Measurements from ENCODE around the gene ELL. TPM values are rescaled to one million over a fixed set of nuclear protein-coding genes. Genes with fewer than 3 reads are reported as not detected.

The ELL gene
- total RNA-seq, 2 donors from 2014 or later: 19.5 to 20.7 TPM

DNA sequence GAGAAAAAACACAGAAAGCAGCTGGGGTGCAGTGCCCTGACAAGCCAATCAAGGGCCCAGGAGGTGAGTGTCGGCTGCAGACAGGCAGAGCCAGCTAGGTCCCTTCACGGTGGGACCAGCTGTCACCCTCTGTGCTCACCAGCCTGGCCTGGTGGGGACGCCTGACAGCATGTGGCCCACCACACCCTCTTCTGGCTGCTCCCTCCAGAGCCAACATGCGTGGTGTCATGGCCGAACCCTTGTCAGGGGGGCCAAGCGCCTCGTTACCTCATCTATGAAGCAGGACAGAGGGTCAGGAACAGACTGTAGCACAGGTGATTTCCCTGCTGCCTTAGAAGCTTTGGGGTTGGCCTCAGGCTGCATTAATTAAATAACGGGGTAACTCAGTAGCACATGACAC, 43.9 kb downstream of the ELL start:
- intact Hi-C loops (cut with DNase I): loop anchor here in 1 of 2 donors (10.0 kb wide), 1 partner anchor 87 kb away; no protein-coding TSS in a partner anchor
- no peak for DNase-seq (ENCODE audit: low spot score)

DNA sequence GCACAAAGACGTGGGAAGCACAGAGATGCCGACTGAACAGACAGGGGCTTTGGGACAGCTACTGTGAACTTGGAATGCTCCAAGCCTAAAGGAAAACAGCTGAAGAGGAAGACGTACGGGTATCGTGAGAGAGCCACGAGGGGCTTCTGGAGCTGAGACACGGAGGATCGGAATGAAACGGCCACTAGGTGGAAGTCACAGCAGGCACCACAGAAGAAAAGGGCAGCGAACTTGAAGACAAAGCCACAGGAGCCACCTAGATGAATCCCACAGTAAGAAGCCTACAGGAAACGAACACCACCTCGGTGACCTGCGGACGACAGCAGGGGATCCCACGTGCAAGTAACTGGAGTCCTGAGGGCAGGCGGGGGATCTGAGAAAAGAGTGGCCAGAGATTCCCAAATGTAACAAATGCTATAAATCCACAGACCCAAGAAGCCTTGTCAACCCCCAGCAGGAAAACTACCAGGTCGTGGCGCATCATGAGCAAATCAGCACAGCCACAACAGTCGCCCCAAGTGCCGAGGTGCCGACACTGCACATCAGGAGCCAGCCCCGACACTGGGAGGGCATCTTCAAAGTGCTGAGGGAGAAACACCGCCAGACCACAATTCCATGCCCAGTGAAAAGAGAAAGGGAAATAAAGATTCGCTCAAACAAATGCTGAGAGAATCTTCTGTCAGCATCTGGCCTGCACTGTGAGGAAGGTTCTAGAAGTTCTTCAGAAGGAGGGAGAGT, 44.7 kb downstream of the ELL start:
- intact Hi-C loops (cut with DNase I): loop anchor here in 1 of 2 donors (10.0 kb wide), 1 partner anchor 88 kb away; no protein-coding TSS in a partner anchor
- DNase-seq (ENCODE audit: low spot score): no peak

DNA sequence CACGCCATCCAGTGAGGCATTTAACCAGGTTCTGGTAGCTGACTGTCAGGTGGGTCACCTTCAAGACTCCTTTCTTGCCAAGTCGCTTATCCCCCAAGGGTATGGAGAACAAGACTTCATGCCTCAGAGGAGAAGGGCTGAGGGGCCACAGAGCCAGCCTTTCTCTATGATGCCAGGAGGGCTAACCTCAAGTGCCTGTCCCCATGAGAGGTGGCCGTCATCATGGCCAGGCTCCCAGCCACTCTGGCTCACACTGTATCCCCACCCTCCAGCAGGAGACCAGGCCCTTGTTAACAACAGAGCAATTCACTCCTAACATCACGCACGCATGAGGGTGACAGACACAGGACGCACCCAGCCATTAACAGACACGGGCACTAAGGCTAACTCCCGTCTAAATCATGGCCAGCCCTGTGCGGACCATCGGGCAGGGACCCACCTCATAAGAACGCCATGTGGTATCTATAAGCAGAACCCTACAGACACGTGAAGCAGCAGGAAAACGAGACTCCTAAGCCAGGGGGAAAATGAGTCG, 45.3 kb downstream of the ELL start:
- intact Hi-C loops (cut with DNase I): loop anchor here in 1 of 2 donors (10.0 kb wide), 1 partner anchor 88 kb away; no protein-coding TSS in a partner anchor

DNA sequence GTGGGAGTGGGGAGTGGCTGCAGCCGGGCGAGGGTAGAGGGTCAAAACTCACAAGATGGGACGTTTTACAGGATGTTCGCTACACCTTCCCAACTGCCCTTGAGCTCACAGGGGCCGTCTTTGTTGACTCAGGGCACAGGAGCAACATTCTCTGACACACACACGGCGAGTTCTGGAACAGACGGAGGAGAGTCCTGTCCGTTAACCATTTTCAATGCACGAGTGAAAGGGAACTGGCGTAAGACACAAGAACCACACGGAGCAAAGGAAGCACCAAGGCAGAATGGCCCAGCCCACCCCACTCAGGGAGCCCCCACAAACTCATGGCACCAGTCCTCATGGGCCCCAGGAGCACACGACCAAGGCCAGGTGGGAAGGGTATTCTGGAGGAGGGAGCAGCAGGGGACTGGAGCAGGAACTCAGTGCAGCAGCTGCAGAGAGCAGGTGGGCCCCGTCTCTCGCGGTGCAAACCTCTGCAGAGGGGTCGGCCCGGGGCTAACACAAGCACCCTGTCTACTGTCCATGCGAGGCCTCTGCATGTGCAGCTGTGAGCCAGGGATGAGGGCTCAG, 46.0 kb downstream of the ELL start:
- no peak for DNase-seq (ENCODE audit: low spot score)
- intact Hi-C loops (cut with DNase I): loop anchor here in 1 of 2 donors (10.0 kb wide), 1 partner anchor 89 kb away; no protein-coding TSS in a partner anchor

More for the DNA sequence above, 45.3 kb downstream of the ELL start:
- no peak for DNase-seq (ENCODE audit: low spot score)

DNA sequence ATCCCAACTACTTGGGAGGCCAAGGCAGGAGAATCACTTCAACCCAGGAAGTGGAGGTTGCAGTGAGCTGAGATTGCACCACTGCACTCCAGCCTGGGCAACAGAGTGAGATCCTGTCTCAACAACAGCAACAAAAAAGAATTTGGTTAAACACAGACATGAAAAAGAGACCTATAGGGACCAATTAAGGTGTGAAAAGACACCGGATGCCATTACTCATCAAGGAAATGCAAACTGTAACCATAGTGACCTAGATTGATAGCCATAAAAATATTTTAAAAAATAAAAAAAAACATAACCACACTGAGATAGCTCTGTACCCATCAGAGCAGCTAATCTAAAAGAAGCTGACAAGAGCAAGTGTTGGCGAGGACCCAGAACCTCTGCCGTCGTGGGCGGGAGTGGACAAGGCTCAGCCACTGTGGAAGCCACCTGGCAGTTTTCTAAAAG, 46.8 kb downstream of the ELL start:
- intact Hi-C loops (cut with DNase I): loop anchor here in 1 of 2 donors (10.0 kb wide), 1 partner anchor 90 kb away; no protein-coding TSS in a partner anchor
- DNase-seq (ENCODE audit: low spot score): no peak

DNA sequence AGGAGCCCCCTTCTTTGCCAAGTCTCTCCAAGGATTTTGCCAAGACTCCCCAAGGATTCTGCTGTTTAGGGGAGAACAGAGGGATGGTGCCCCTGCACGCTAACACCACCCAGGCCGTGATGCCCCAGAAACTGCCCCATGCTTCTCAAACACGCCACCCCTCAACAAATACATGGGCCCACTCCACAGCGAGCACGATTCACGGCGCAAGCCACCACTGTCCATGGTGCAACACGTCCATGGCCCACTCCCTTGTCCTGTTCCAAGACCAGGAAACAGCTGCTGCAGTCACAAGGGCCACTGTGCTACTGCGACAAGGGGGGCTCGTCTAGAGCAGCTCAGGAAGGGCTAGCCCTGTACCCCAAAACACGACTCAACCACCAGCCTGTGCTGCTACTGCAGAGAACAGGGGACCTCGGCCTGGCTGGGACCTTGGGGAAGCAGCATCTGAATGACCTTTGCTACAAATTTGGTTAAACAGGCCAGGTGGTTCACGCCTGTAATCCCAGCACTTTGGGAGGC, 47.4 kb downstream of the ELL start:
- no peak for DNase-seq (ENCODE audit: low spot score)
- intact Hi-C loops (cut with DNase I): loop anchor here (5.0 to 10.0 kb wide), 2 partner anchors 33 to 90 kb away; no protein-coding TSS in a partner anchor

DNA sequence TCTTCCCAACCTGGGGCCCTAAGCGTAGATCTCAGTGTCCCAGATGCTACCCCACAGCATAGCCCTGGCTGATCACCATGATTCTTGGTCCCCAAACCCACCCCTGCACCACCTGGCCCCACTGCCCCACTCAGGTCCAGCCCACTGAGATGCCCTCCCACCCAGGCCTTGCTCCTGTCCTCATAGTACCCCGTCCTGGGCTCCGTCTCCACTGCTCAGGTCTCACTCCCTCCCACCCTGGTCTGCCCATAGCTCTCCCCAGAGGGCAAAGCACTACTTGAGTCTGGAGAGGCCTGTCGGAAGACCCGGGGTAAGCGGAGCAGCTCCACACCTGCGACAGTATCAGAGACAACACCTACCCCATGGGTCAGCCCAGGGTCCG, 48.2 kb downstream of the ELL start:
- intact Hi-C loops (cut with DNase I): loop anchor here (5.0 to 10.0 kb wide), 2 partner anchors 34 to 91 kb away; no protein-coding TSS in a partner anchor
- no peak for DNase-seq (ENCODE audit: low spot score)

DNA sequence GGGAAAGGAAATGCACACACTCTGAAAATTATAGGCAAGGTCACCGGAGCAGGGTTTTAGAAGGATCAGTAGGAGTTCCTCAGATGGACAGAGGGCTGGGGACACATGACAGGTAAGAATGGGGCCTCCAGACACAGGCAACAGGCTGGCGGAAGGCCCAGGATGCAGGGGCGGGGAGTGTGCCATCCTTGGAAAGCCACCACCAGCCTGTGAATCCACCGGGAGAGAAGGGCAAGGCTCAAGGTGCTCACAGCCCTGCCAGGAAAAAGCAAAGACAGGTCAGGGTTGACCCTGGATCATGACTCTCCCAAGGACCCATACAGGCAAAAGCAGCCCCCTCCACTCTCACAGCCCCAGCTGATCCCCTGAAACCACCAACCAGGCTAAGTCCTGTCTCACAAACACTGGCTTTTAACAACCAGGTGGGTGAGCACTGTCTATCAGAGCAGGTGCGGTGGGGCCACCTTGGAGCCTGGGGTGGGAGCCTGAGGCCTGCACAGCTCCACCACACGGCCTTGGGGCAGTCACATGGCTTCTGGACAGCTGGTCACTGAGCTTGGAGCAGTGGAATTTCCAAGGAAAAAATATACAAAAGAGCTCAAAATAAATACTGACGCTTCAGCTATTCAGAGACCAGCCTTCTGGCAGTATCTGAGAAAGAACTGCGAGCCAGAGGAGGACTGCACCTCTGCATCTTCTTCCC, 48.7 kb downstream of the ELL start:
- intact Hi-C loops (cut with DNase I): loop anchor here (5.0 to 10.0 kb wide), 2 partner anchors 34 to 92 kb away; no protein-coding TSS in a partner anchor
- no peak for DNase-seq (ENCODE audit: low spot score)

DNA sequence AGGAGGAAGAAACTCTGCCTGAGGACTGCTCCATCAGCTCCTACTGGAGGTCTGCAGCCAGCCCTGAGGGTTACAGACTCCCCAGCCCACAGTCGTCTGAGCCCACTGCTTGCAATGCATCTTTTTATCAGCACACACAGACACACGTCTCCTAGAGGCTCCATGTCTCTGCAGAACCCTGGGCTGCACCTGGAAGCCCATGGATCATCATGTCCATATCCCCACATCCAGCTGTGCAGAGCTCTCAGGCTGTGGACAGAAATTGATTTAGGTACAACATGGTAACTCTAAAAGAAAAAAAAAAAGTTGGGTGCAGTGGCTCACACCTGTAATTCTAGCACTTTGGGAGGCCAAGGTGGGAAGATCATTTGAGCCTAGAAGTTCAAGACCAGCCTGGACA, 51.1 kb downstream of the ELL start:
- no peak for DNase-seq (ENCODE audit: low spot score)
- intact Hi-C loops (cut with DNase I): loop anchor here (1.0 to 10.0 kb wide), 3 partner anchors 37 to 94 kb away; no protein-coding TSS in a partner anchor

DNA sequence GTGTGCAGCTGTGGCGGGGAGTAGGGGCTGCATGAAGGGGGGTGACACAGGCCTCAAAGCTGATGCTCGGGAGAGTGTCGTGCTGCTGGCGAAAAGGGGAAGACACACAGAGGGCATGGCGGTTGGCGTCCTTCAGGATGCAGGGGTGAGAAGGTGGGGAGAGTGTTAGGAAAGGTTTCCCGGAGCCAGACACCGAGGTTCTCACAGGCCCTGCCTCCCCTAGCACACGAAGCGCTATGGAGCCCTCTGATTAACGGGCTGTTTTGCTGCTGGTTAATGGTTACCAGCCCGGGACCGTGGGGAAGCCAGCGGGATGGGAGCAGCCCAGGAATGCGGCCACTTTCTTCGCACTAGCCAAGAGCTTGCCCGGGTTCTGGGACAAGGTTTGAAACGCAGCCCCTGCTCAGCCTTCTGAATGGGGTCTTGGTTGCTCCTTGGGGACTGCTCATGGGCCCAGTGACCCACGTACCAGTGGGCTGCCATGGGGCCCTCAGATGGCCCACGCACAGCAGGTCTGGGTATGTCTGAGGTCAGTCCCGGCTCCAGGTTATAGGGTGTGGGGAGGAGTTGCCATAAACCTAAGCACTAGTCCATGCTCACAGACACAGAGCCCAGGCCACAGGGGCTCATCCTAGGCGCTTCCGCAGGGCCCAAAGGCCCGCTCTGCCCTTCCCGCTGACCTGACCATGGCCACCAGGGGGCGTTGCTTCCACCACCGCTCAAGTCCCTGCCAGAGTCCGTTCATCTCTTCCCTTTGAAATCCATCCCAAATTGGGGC, 52.6 kb downstream of the ELL start:
- intact Hi-C loops (cut with DNase I): loop anchor here in 1 of 2 donors (5.0 kb wide), 2 partner anchors 48 to 93 kb away; no protein-coding TSS in a partner anchor

DNA sequence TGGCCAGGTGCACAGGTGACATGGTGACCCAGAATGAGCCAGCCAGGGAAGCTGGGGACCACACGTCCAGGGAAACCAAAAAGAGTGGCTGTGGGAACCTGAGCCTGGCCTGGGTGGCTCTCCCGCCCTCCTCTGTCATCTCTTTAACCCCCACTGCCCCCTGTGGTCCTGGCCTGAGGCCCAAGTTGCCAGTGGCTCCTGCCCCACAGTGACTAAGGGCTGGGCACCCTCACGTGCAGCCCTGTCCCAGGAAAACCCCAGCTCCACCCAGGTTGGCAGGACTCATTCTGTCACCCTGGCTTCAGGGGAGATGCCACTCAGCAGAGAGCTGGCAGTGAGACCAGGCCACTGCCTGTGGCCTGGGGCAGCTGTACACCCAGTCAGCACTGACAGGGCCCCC, 53.4 kb downstream of the ELL start:
- no peak for DNase-seq (ENCODE audit: low spot score)

More for the DNA sequence above, 52.6 kb downstream of the ELL start:
- DNase-seq (ENCODE audit: low spot score): peak; percentile 92

DNA sequence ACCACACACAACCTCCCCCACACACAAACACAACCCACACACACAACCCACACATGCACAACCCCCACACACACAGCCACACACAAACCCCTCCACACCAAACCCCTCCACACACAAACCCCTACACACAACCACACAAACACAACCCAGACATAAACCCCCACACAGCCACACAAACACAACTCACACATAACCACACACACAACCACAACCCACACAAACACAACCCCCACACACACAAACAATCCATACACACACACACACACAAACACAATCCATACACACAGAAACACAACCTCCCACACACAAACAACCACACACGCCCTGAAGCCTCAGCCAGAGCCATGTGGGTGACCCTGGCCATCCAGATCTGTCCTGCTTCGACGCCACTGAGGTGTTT, 53.9 kb downstream of the ELL start:
- DNase-seq (ENCODE audit: low spot score): no peak
- intact Hi-C loops (cut with DNase I): loop anchor here in 1 of 2 donors (5.0 kb wide), 2 partner anchors 49 to 94 kb away; no protein-coding TSS in a partner anchor

More for the DNA sequence above, 53.4 kb downstream of the ELL start:
- intact Hi-C loops (cut with DNase I): loop anchor here in 1 of 2 donors (5.0 kb wide), 2 partner anchors 49 to 94 kb away; no protein-coding TSS in a partner anchor

DNA sequence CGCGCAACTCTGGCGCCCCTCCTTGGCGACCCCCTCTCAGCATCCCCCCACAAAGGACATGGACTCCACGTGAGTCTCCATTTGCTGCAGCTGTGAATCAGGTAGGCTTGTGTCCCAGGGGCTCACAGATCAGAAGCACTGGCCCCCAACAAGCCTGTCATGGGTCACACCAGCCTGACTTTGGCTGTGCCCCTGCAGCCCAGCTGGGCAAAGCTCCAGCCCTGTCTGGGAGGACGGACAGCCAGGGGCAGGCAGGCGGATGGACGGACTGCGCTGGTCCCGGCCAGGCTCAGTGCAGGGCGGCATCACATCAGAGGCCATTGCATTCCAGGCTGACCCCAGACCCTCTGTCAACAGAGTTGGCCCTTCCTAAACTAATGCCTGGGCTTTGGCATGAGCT, 55.5 kb downstream of the ELL start:
- no peak for DNase-seq (ENCODE audit: low spot score)
- intact Hi-C loops (cut with DNase I): loop anchor here in 1 of 2 donors (5.0 kb wide), 2 partner anchors 51 to 96 kb away; no protein-coding TSS in a partner anchor

DNA sequence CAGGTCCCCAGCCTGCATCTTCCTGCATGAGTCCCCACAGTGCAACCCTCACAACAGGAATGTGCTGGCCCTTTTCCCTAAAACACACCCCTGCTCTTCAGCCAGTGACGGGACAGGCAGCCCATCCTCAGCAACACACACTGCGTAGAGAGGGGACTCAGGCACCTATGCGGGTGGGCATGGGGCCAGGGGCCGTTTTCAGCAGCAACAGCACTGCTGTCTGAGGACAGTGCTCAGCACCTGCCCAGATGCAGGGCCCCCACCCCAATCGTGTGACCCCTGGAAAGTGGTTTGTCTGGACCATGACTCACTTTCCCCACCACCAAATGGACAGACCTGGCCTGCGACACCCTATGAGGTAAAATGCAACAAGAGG, 55.9 kb downstream of the ELL start:
- DNase-seq (ENCODE audit: low spot score): no peak
- intact Hi-C loops (cut with DNase I): loop anchor here in 1 of 2 donors (5.0 kb wide), 2 partner anchors 51 to 96 kb away; no protein-coding TSS in a partner anchor

DNA sequence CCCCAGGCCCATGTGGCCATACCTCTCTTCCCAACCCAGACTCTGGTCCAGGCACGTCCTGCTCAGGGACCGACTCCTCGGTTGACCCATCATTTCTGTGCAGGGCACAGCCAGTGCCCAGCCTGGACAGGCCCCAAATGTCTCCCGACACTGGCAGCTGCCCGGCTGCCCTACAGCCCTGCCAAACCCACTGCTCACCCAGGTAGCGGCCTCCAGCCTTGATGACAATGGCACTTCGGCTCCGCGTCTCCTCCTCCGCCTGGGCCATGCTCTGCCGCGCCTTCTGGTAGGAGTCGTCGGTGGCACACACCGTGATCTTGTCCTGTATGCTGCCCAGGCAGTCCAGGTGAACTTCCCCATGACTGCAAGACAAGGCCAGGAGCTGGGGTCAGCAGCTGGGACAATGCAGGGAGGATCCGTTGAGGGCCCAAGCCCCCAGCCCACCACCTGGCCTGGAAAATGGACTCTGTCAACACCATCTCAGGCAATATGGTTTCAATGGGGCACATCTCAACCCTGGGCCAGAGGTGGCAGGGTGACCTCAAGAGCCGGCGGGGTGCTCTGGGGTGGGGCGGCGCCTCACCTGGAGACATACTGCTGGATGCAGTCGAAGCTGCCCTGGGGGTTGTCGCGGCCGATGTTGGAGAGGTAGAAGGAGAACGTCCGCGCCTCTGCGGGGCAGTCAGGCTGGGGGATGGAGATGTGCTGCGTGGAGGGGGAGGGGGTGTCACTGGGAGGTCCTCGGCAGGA, 56.5 kb downstream of the ELL start:
- DNase-seq (ENCODE audit: low spot score): no peak
- intact Hi-C loops (cut with DNase I): loop anchor here in 1 of 2 donors (5.0 kb wide), 2 partner anchors 52 to 97 kb away; no protein-coding TSS in a partner anchor

DNA sequence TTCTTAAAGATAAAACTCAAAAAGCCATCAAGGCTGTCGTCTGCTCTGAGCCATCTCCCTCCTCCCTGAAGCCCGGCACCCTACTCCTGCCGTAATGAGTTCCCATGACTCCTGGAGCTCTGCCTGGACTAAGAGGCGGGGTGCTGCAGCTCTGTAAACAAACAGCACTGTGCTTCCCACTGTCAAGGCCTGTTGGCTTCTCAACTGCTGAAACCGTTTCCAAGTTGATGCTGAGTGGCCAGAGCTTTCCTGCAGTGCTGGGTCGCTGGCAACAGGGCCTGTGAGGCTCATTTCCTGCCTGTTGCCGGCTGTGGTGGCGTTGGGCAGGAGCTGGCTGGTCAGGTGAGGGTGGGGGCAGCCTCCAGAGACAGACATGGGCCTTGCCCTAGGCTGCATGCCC, 57.2 kb downstream of the ELL start:
- peak; percentile 92 for DNase-seq (ENCODE audit: low spot score)
- intact Hi-C loops (cut with DNase I): loop anchor here in 1 of 2 donors (5.0 kb wide), 2 partner anchors 53 to 98 kb away; no protein-coding TSS in a partner anchor

DNA sequence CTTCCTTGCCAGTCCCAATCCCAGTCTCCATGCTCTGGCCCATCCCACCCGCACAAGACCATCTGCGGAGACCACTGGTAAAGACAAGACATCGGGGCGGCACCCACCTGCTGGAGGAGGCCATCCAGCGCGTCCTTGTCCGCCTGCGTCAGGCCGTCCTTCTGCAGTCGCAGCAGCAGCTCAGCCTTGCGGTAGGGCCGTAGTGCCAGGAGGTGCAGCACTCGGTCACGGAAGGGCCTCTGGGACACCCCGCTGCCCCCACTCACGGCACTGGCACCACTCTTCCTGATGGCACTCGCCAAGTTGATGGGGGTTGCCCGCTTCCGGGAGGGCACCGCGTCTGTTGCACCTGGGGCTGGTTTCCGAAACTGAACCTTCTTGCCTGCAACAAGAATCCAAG, 60.4 kb downstream of the ELL start:
- no peak for DNase-seq (ENCODE audit: low spot score)
- intact Hi-C loops (cut with DNase I): no loop called here

Data from posterior vena cava (tissue), 2 donors.